WTC11 (cell line): ENCODE measurements around the gene KITLG. TPM values are rescaled to one million over a fixed set of nuclear protein-coding genes. Genes with fewer than 3 reads are reported as not detected.

Experiments
- ATAC-seq: fragments of 200-7000 bp; cut with Tn5 transposase; 2 replicates; pipeline ENCODE4 v1.10.0; 2021; ENCODE audit warnings: mild to moderate bottlenecking, moderate library complexity
- Bru-seq: library from RNA; stranded (reverse); fragments of 400-500 nt; gene quantifications from one replicate; lab custom pipeline; 2021; lab: Mats Ljungman, UMichigan
- CTCF ChIA-PET: fragments of 300-600 bp; sonication (Branson Sonifier 250); formaldehyde crosslinking; loops from one replicate; lab custom pipeline; 2021; ENCODE audit warnings: antibody characterized with exemption; lab: Charles Lee
- POLR2A ChIA-PET: fragments of 350-600 bp; sonication (Branson Sonifier 250); formaldehyde crosslinking; loops from one replicate; lab custom pipeline; 2021; ENCODE audit warnings: antibody characterized with exemption; lab: Charles Lee
- DNase-seq: peaks from one replicate; pipeline ENCODE4 v3.0.0; 2021; ENCODE audit warnings: low spot score
- H3K27ac Mint-ChIP-seq: 2 replicates; pipeline ENCODE4 v1.8.0; 2021; ENCODE audit warnings: mixed read lengths
- H3K27me3 Mint-ChIP-seq: 2 replicates; pipeline ENCODE4 v1.8.0; 2021; ENCODE audit warnings: low read depth, mild to moderate bottlenecking, moderate library complexity, mixed read lengths
- H3K36me3 Mint-ChIP-seq: 2 replicates; pipeline ENCODE4 v1.8.0; 2021; ENCODE audit warnings: mixed read lengths
- H3K4me1 Mint-ChIP-seq: 2 replicates; pipeline ENCODE4 v1.8.0; 2022; ENCODE audit warnings: mixed read lengths
- H3K4me3 Mint-ChIP-seq: 2 replicates; pipeline ENCODE4 v1.8.0; 2021; ENCODE audit warnings: mild to moderate bottlenecking, moderate library complexity, mixed read lengths
- H3K9me3 Mint-ChIP-seq: 2 replicates; pipeline ENCODE4 v1.8.0; 2021; ENCODE audit warnings: mixed read lengths
- CREB1 ChIP-seq: sonication (generic); formaldehyde crosslinking; IDR thresholded peaks from 2 replicates; pipeline ENCODE4 v1.8.0; 2023; ENCODE audit warnings: mild to moderate bottlenecking, missing genetic modification reagents
- ELF4 ChIP-seq: sonication (generic); formaldehyde crosslinking; IDR thresholded peaks from 2 replicates; pipeline ENCODE4 v1.8.1; 2022; ENCODE audit warnings: low read depth, mild to moderate bottlenecking, moderate library complexity, missing genetic modification reagents
- ETV6 ChIP-seq: sonication (generic); formaldehyde crosslinking; IDR thresholded peaks from 2 replicates; pipeline ENCODE4 v1.8.1; 2022; ENCODE audit warnings: mild to moderate bottlenecking, missing genetic modification reagents
- FOXJ3 ChIP-seq: sonication (generic); formaldehyde crosslinking; IDR thresholded peaks from 2 replicates; pipeline ENCODE4 v1.9.0; 2021; ENCODE audit warnings: missing genetic modification reagents, mild to moderate bottlenecking, borderline replicate concordance
- FOXP1 ChIP-seq: sonication (generic); formaldehyde crosslinking; IDR thresholded peaks from 2 replicates; pipeline ENCODE4 v1.8.0; 2022; ENCODE audit warnings: missing genetic modification reagents, mild to moderate bottlenecking, moderate library complexity, borderline replicate concordance
- GABPB1 ChIP-seq: sonication (generic); formaldehyde crosslinking; IDR thresholded peaks from 2 replicates; pipeline ENCODE4 v1.8.1; 2023; ENCODE audit warnings: mild to moderate bottlenecking, missing genetic modification reagents
- KAT7 ChIP-seq: sonication (generic); formaldehyde crosslinking; IDR thresholded peaks from 2 replicates; pipeline ENCODE4 v1.8.1; 2023; ENCODE audit warnings: missing genetic modification reagents, mild to moderate bottlenecking, borderline replicate concordance
- NR2C2 ChIP-seq: sonication (generic); formaldehyde crosslinking; IDR thresholded peaks from 2 replicates; pipeline ENCODE4 v1.8.0; 2022; ENCODE audit warnings: mild to moderate bottlenecking, missing genetic modification reagents
- RELA ChIP-seq: sonication (generic); formaldehyde crosslinking; IDR thresholded peaks from 2 replicates; pipeline ENCODE4 v1.8.1; 2022; ENCODE audit warnings: missing genetic modification reagents, mild to moderate bottlenecking, borderline replicate concordance
- RORB ChIP-seq: fragments of 250-450 bp; sonication (Bioruptor Pico); IDR thresholded peaks from 2 replicates; pipeline ENCODE4 v1.9.0; 2021; ENCODE audit warnings: mild to moderate bottlenecking
- SMAD3 ChIP-seq: sonication (generic); formaldehyde crosslinking; IDR thresholded peaks from 2 replicates; pipeline ENCODE4 v1.8.0; 2022; ENCODE audit warnings: missing genetic modification reagents, mild to moderate bottlenecking, borderline replicate concordance
- SP1 ChIP-seq: sonication (generic); formaldehyde crosslinking; conservative IDR thresholded peaks from 2 replicates; pipeline ENCODE4 v1.8.1; 2022; ENCODE audit warnings: missing genetic modification reagents
- TCF7 ChIP-seq: sonication (generic); formaldehyde crosslinking; IDR thresholded peaks from 2 replicates; pipeline ENCODE4 v1.8.0; 2022; ENCODE audit warnings: mild to moderate bottlenecking, low read depth, missing genetic modification reagents, moderate library complexity
- TP53 ChIP-seq: sonication (generic); formaldehyde crosslinking; IDR thresholded peaks from 2 replicates; pipeline ENCODE4 v1.8.1; 2023; ENCODE audit warnings: mild to moderate bottlenecking, missing genetic modification reagents
- ZNF121 ChIP-seq: sonication (generic); formaldehyde crosslinking; IDR thresholded peaks from 2 replicates; pipeline ENCODE4 v1.8.0; 2023; ENCODE audit warnings: missing genetic modification reagents
- ZNF219 ChIP-seq: sonication (generic); formaldehyde crosslinking; IDR thresholded peaks from 2 replicates; pipeline ENCODE4 v1.8.0; 2023; ENCODE audit warnings: missing genetic modification reagents, mild to moderate bottlenecking, borderline replicate concordance
- ZNF423 ChIP-seq: fragments of 250-450 bp; sonication (Bioruptor Pico); IDR thresholded peaks from 2 replicates; pipeline ENCODE4 v2.1.2; 2022; ENCODE audit warnings: mild to moderate bottlenecking, moderate library complexity
- long read RNA-seq, 3 experiments: library from RNA in 1 of 3; library from capped mRNA in 1 of 3; library from polyadenylated mRNA in 1 of 3; unstranded in 2 of 3; stranded (forward) in 1 of 3; transcript quantifications; one replicate each; pipeline ENCODE4 v2.0.0, GENCODE V29; 2021
- total RNA-seq: library from RNA; stranded (reverse); gene quantifications from 3 replicates; pipeline ENCODE4 v1.2.3, GENCODE V29; 2021
- TF ChIP-seq, protein P1 (sequence below): sonication (generic); formaldehyde crosslinking; conservative IDR thresholded peaks from 2 replicates; pipeline ENCODE4 v1.8.1; 2023; ENCODE audit warnings: mild to moderate bottlenecking, low read depth, missing genetic modification reagents, moderate library complexity
- TF ChIP-seq, protein P2 (sequence below): sonication (generic); formaldehyde crosslinking; IDR thresholded peaks from 2 replicates; pipeline ENCODE4 v1.8.0; 2022; ENCODE audit warnings: mild to moderate bottlenecking, missing genetic modification reagents
- TF ChIP-seq, protein P3 (sequence below): fragments of 200-600 bp; IDR thresholded peaks from 2 replicates; pipeline ENCODE4 v1.8.0; 2022; ENCODE audit warnings: antibody characterized with exemption
- TF ChIP-seq, protein P4 (sequence below): sonication (generic); formaldehyde crosslinking; IDR thresholded peaks from 2 replicates; pipeline ENCODE4 v1.8.1; 2023; ENCODE audit warnings: mild to moderate bottlenecking, missing genetic modification reagents, moderate library complexity
- TF ChIP-seq, protein P5 (sequence below): sonication (generic); formaldehyde crosslinking; IDR thresholded peaks from 2 replicates; pipeline ENCODE4 v1.8.1; 2022; ENCODE audit warnings: missing genetic modification reagents, borderline replicate concordance
- TF ChIP-seq, protein P6 (sequence below): sonication (generic); formaldehyde crosslinking; IDR thresholded peaks from 2 replicates; pipeline ENCODE4 v1.8.1; 2022; ENCODE audit warnings: low read depth, missing genetic modification reagents, borderline replicate concordance

Gene KITLG, protein sequence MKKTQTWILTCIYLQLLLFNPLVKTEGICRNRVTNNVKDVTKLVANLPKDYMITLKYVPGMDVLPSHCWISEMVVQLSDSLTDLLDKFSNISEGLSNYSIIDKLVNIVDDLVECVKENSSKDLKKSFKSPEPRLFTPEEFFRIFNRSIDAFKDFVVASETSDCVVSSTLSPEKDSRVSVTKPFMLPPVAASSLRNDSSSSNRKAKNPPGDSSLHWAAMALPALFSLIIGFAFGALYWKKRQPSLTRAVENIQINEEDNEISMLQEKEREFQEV
- 8.1 to 12.5 TPM (median 8.9 TPM) in 3 replicates for total RNA-seq
- Bru-seq, nascent RNA: percentile 70 among the genes with signal in this experiment
- long read RNA-seq, experiment 1, full-length matches to known transcripts: 11 of 16 reads
- long read RNA-seq, experiment 1, partial matches to known transcripts: 0 of 16 reads
- long read RNA-seq, experiment 1, other reads (novel, unspliced or antisense): 5 of 16 reads
- long read RNA-seq, experiment 2, full-length matches to known transcripts: 2 of 14 reads
- long read RNA-seq, experiment 2, partial matches to known transcripts: 1 of 14 reads
- long read RNA-seq, experiment 2, other reads (novel, unspliced or antisense): 11 of 14 reads
- long read RNA-seq, experiment 3, full-length matches to known transcripts: 2 of 2 reads
- long read RNA-seq, experiment 3, partial matches to known transcripts: 0 of 2 reads
- long read RNA-seq, experiment 3, other reads (novel, unspliced or antisense): 0 of 2 reads

DNA sequence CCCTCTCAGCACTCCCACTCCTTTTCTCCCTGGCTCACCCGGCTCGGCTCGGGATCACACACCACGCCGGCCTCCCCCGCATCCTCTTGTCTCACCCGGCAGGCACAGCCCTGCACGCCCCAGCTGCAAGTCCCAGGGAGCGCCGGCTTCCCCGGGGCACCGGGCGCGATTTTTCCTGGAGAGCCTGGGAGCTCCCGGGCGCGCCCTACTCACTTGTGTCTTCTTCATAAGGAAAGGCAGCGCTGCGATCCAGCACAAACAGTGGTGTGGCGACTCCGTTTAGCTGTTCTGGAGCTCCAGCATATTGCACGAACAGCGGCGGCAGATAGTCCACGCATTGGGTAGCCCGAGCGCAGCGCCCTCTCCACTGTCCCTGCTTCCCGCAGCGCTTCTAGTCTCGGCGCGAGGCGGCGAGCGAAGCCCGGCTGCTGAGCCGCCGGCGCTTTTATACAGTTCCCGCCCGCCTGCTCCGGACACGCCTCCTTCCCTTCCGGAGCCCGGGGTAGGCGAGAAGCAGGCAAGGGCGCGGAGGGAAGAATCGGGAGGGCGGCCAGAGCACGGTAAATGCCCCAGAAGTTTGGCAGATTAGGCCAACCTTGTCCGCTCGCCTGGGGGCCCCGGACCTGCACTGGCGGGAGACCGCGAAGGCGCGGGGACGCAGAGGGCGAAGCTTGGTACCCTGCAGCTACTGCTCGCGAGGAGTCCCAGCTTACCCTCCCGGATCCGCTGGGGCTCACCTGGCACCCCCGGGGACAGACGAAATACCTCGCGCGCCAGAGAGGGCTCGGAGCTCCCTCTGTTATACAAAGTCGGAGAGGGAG is at the start of gene KITLG:
Gene KITLG, minus strand, starts transcription at position 421 of the 821 bp plus-strand sequence. Its CDS starts 193 bp downstream, at position 228.
- H3K9me3 Mint-ChIP-seq: peaks cover 5% of the 10 kb centered on the region
- DNase-seq (peak; percentile 85), ATAC-seq (peak; percentile 80)
- ChIA-PET POLR2A (interaction anchor here (0.6 to 2.2 kb wide), 3 partner anchors 17 to 773 kb away, joined by 4 to 13 read pairs (median 5); partner anchors contain the start of gene DUSP6), CTCF (interaction anchor here (0.9 to 1.7 kb wide), 8 partner anchors 15 to 945 kb away, joined by 3 to 7 read pairs (median 4); no protein-coding TSS in a partner anchor)
- H3K36me3 Mint-ChIP-seq: peaks cover 4% of the 10 kb centered on the region
- peak within 1 kb of the TSS; percentile 15; the same call in 1 of the 2 replicates for H3K27ac Mint-ChIP-seq
- peaks cover 55% of the 10 kb centered on the region for H3K4me1 Mint-ChIP-seq
- H3K27me3 Mint-ChIP-seq: peaks cover 16% of the 10 kb centered on the region
- H3K4me3 Mint-ChIP-seq: peak within 1 kb of the TSS; percentile 95
- peak; percentile 56 for TF ChIP-seq SP1 (CRISPR knock-in tag)
- peak; percentile 83 for TF ChIP-seq ZNF423
- TF ChIP-seq ZNF121: peak; percentile 4; the same call in 1 of the 2 replicates
- TF ChIP-seq FOXP1 (CRISPR knock-in tag): 0 out of 2 replicates have a peak, but pooled peaks have one; percentile 51
- TF ChIP-seq FOXJ3 (CRISPR knock-in tag): no peak
- TF ChIP-seq, protein P1, sequence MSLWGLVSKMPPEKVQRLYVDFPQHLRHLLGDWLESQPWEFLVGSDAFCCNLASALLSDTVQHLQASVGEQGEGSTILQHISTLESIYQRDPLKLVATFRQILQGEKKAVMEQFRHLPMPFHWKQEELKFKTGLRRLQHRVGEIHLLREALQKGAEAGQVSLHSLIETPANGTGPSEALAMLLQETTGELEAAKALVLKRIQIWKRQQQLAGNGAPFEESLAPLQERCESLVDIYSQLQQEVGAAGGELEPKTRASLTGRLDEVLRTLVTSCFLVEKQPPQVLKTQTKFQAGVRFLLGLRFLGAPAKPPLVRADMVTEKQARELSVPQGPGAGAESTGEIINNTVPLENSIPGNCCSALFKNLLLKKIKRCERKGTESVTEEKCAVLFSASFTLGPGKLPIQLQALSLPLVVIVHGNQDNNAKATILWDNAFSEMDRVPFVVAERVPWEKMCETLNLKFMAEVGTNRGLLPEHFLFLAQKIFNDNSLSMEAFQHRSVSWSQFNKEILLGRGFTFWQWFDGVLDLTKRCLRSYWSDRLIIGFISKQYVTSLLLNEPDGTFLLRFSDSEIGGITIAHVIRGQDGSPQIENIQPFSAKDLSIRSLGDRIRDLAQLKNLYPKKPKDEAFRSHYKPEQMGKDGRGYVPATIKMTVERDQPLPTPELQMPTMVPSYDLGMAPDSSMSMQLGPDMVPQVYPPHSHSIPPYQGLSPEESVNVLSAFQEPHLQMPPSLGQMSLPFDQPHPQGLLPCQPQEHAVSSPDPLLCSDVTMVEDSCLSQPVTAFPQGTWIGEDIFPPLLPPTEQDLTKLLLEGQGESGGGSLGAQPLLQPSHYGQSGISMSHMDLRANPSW (CRISPR knock-in tag): no peak
- TF ChIP-seq GABPB1: no peak
- TF ChIP-seq, protein P2, sequence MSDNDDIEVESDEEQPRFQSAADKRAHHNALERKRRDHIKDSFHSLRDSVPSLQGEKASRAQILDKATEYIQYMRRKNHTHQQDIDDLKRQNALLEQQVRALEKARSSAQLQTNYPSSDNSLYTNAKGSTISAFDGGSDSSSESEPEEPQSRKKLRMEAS (CRISPR knock-in tag): peak; percentile 69
- no peak for TF ChIP-seq RORB (CRISPR knock-in tag)
- no peak for TF ChIP-seq SMAD3 (CRISPR knock-in tag)
- TF ChIP-seq, protein P3, sequence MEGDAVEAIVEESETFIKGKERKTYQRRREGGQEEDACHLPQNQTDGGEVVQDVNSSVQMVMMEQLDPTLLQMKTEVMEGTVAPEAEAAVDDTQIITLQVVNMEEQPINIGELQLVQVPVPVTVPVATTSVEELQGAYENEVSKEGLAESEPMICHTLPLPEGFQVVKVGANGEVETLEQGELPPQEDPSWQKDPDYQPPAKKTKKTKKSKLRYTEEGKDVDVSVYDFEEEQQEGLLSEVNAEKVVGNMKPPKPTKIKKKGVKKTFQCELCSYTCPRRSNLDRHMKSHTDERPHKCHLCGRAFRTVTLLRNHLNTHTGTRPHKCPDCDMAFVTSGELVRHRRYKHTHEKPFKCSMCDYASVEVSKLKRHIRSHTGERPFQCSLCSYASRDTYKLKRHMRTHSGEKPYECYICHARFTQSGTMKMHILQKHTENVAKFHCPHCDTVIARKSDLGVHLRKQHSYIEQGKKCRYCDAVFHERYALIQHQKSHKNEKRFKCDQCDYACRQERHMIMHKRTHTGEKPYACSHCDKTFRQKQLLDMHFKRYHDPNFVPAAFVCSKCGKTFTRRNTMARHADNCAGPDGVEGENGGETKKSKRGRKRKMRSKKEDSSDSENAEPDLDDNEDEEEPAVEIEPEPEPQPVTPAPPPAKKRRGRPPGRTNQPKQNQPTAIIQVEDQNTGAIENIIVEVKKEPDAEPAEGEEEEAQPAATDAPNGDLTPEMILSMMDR: no peak
- TF ChIP-seq ETV6 (CRISPR knock-in tag): peak; percentile 87
- peak; percentile 41; the same call in 1 of the 2 replicates for TF ChIP-seq CREB1 (CRISPR knock-in tag)
- TF ChIP-seq, protein P4, sequence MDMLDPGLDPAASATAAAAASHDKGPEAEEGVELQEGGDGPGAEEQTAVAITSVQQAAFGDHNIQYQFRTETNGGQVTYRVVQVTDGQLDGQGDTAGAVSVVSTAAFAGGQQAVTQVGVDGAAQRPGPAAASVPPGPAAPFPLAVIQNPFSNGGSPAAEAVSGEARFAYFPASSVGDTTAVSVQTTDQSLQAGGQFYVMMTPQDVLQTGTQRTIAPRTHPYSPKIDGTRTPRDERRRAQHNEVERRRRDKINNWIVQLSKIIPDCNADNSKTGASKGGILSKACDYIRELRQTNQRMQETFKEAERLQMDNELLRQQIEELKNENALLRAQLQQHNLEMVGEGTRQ (CRISPR knock-in tag): no peak
- TF ChIP-seq, protein P5, sequence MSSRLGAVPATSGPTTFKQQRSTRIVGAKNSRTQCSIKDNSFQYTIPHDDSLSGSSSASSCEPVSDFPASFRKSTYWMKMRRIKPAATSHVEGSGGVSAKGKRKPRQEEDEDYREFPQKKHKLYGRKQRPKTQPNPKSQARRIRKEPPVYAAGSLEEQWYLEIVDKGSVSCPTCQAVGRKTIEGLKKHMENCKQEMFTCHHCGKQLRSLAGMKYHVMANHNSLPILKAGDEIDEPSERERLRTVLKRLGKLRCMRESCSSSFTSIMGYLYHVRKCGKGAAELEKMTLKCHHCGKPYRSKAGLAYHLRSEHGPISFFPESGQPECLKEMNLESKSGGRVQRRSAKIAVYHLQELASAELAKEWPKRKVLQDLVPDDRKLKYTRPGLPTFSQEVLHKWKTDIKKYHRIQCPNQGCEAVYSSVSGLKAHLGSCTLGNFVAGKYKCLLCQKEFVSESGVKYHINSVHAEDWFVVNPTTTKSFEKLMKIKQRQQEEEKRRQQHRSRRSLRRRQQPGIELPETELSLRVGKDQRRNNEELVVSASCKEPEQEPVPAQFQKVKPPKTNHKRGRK (CRISPR knock-in tag): 0 out of 2 replicates have a peak, but pooled peaks have one; percentile 19
- 0 out of 2 replicates have a peak, but pooled peaks have one; percentile 27 for TF ChIP-seq ELF4 (CRISPR knock-in tag)
- TF ChIP-seq, protein P6, sequence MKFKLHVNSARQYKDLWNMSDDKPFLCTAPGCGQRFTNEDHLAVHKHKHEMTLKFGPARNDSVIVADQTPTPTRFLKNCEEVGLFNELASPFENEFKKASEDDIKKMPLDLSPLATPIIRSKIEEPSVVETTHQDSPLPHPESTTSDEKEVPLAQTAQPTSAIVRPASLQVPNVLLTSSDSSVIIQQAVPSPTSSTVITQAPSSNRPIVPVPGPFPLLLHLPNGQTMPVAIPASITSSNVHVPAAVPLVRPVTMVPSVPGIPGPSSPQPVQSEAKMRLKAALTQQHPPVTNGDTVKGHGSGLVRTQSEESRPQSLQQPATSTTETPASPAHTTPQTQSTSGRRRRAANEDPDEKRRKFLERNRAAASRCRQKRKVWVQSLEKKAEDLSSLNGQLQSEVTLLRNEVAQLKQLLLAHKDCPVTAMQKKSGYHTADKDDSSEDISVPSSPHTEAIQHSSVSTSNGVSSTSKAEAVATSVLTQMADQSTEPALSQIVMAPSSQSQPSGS (CRISPR knock-in tag): no peak
- TF ChIP-seq ZNF219 (CRISPR knock-in tag): no peak
- no peak for TF ChIP-seq TCF7 (CRISPR knock-in tag)
- TF ChIP-seq TP53: no peak
- TF ChIP-seq NR2C2 (CRISPR knock-in tag): no peak
- 0 out of 2 replicates have a peak, but pooled peaks have one; percentile 18 for TF ChIP-seq RELA (CRISPR knock-in tag)
- 0 out of 2 replicates have a peak, but pooled peaks have one; percentile 75 for TF ChIP-seq KAT7 (CRISPR knock-in tag)
